HCT116 (cell line): Measurements from ENCODE around the gene OLFML2A. TPM values are rescaled to one million over a fixed set of nuclear protein-coding genes. Genes with fewer than 3 reads are reported as not detected.

Experiments used
- ATAC-seq: fragments of 200-7000 bp; cut with Tn5 transposase; 2 replicates; pipeline ENCODE4 v1.9.1; 2020; ENCODE audit warnings: mild to moderate bottlenecking, moderate library complexity
- BruUV-seq: library from RNA; stranded (reverse); fragments of 400-500 nt; replicated peaks from 2 replicates; lab custom pipeline; 2021; lab: Mats Ljungman, UMichigan
- CTCF ChIA-PET: fragments of 300-600 bp; sonication (Branson Sonifier 250); formaldehyde crosslinking; loops from one replicate; lab custom pipeline; 2021; ENCODE audit warnings: antibody characterized with exemption; lab: Charles Lee
- POLR2A ChIA-PET: fragments of 300-600, 350-600 bp; sonication (Branson Sonifier 250); formaldehyde crosslinking; loops from one replicate; lab custom pipeline; 2021; ENCODE audit warnings: antibody characterized with exemption; lab: Charles Lee
- RAD21 ChIA-PET, 2 experiments: fragments of 300-600 bp; sonication (Branson Sonifier 250); formaldehyde crosslinking; loops; one replicate each; lab custom pipeline; 2023; ENCODE audit warnings: low total read pairs in 2 of 2; ENCODE audit not compliant: uncharacterized antibody in 2 of 2, unreplicated experiment in 2 of 2, low non-redundant PET in 1 of 2; lab: Charles Lee
- DNase-seq: peaks from one replicate; pipeline ENCODE4 v3.0.0-alpha.2; 2010; ENCODE audit warnings: low read depth, low spot score
- H2AFZ ChIP-seq: fragments of 200-600 bp; shearing (Covaris generic), sonication (generic); 2 replicates; pipeline ENCODE4 v1.6.1; 2017; ENCODE audit warnings: low read depth, mixed run types, mixed read lengths, antibody characterized with exemption, low read length; ENCODE audit not compliant: poor library complexity, severe bottlenecking
- H3K27ac ChIP-seq: 2 replicates; pipeline ENCODE4 v1.5.1; 2012; ENCODE audit warnings: low read depth, low read length
- H3K27me3 ChIP-seq: fragments of 200-600 bp; sonication (generic); 2 replicates; pipeline ENCODE4 v1.6.1; 2016; ENCODE audit warnings: mixed run types, low read length, mixed read lengths; ENCODE audit not compliant: insufficient read depth
- H3K36me3 ChIP-seq, 2 experiments: fragments of 200-500 bp in 1 of 2; fragments of 200-600 bp in 1 of 2; sonication (Bioruptor generic) in 1 of 2; sonication (generic) in 1 of 2; 2 replicates each; pipeline versions ENCODE4 v1.5.1 to v1.6.1; 2014 to 2016; ENCODE audit warnings: low read length in 2 of 2, inconsistent platforms in 1 of 2, mixed read lengths in 1 of 2, mixed run types in 1 of 2; ENCODE audit not compliant: insufficient read depth in 2 of 2, control insufficient read depth in 1 of 2
- H3K4me1 ChIP-seq, 2 experiments: fragments of 200-600 bp in 1 of 2; sonication (generic) in 1 of 2; 2 replicates each; pipeline versions ENCODE4 v1.5.1 to v1.6.1; 2012 to 2017; ENCODE audit warnings: low read length in 2 of 2, inconsistent platforms in 1 of 2, mild to moderate bottlenecking in 1 of 2, mixed read lengths in 1 of 2, mixed run types in 1 of 2, moderate library complexity in 1 of 2; ENCODE audit not compliant: insufficient read depth in 2 of 2, control insufficient read depth in 1 of 2
- H3K4me2 ChIP-seq: fragments of 200-600 bp; sonication (generic); 2 replicates; pipeline ENCODE4 v1.6.1; 2017; ENCODE audit warnings: mixed run types, low read length, mixed read lengths
- H3K4me3 ChIP-seq, 2 experiments: fragments of 200-600 bp in 1 of 2; sonication (generic) in 1 of 2; replicated peaks in 1 of 2; 2 replicates each; pipeline ENCODE4 v1.5.1; 2011 to 2016; ENCODE audit warnings: low read length in 2 of 2, control low read depth in 1 of 2, low read depth in 1 of 2, mild to moderate bottlenecking in 1 of 2, mixed read lengths in 1 of 2, mixed run types in 1 of 2
- H3K79me2 ChIP-seq: fragments of 200-600 bp; sonication (generic); 2 replicates; pipeline ENCODE4 v1.6.1; 2017; ENCODE audit warnings: mild to moderate bottlenecking, mixed run types, low read length, moderate library complexity, mixed read lengths; ENCODE audit not compliant: insufficient read depth
- H3K9ac ChIP-seq: fragments of 200-600 bp; sonication (generic); 2 replicates; pipeline ENCODE4 v1.6.1; 2016; ENCODE audit warnings: low read length, mixed read lengths
- H3K9me2 ChIP-seq: fragments of 200-600 bp; sonication (generic), shearing (Covaris generic); 2 replicates; pipeline ENCODE4 v1.6.1; 2017; ENCODE audit warnings: mixed run types, mild to moderate bottlenecking, moderate library complexity; ENCODE audit not compliant: insufficient read depth
- H3K9me3 ChIP-seq, 2 experiments: fragments of 200-500 bp in 1 of 2; fragments of 200-600 bp in 1 of 2; sonication (Bioruptor generic) in 1 of 2; sonication (generic) in 1 of 2; 2 replicates each; pipeline ENCODE4 v1.6.1; 2014 to 2017; ENCODE audit warnings: low read length in 2 of 2, mixed read lengths in 2 of 2, inconsistent platforms in 1 of 2, low read depth in 1 of 2, mild to moderate bottlenecking in 1 of 2, mixed run types in 1 of 2, moderate library complexity in 1 of 2; ENCODE audit not compliant: control insufficient read depth in 1 of 2, insufficient read depth in 1 of 2
- H4K20me1 ChIP-seq: fragments of 200-600 bp; sonication (generic), shearing (Covaris generic); 2 replicates; pipeline ENCODE4 v1.6.1; 2017; ENCODE audit warnings: mixed run types, mild to moderate bottlenecking, moderate library complexity; ENCODE audit not compliant: insufficient read depth
- EGR1 ChIP-seq: IDR thresholded peaks from 2 replicates; pipeline ENCODE4 v1.6.1; 2012; ENCODE audit warnings: low read depth
- ZBTB33 ChIP-seq: IDR thresholded peaks from 2 replicates; pipeline ENCODE4 v1.6.1; 2011; ENCODE audit warnings: mild to moderate bottlenecking, low read length, moderate library complexity; ENCODE audit not compliant: insufficient replicate concordance; ENCODE audit errors: extremely low read depth
- ZFX ChIP-seq: fragments of 450-650 bp; IDR thresholded peaks from 2 replicates; pipeline ENCODE4 v1.6.1; 2017
- intact Hi-C: fragments of 100-400 bp; cut with micrococcal nuclease; formaldehyde crosslinking; loops from 2 replicates; pipeline ENCODE4 v1.10.0; 2022
- total RNA-seq: library from RNA; stranded (reverse); gene quantifications from one replicate; pipeline ENCODE4 v1.2.1, GENCODE V29; 2021; ENCODE audit not compliant: unreplicated experiment
- TF ChIP-seq, protein P1 (sequence below), 3 experiments: fragments of 200-600 bp in 1 of 3; sonication (generic) in 1 of 3; IDR thresholded peaks in 2 of 3; conservative IDR thresholded peaks in 1 of 3; 2 replicates each; pipeline ENCODE4 v1.5.1; 2012 to 2017; ENCODE audit warnings: low read depth in 2 of 3, low read length in 2 of 3, antibody characterized with exemption in 1 of 3, borderline replicate concordance in 1 of 3, control low read depth in 1 of 3, mild to moderate bottlenecking in 1 of 3, mixed read lengths in 1 of 3, mixed run types in 1 of 3, moderate library complexity in 1 of 3; ENCODE audit not compliant: insufficient read depth in 1 of 3

OLFML2A gene
- total RNA-seq, 1 experiment from 2014 or later = 6.3 TPM

DNA sequence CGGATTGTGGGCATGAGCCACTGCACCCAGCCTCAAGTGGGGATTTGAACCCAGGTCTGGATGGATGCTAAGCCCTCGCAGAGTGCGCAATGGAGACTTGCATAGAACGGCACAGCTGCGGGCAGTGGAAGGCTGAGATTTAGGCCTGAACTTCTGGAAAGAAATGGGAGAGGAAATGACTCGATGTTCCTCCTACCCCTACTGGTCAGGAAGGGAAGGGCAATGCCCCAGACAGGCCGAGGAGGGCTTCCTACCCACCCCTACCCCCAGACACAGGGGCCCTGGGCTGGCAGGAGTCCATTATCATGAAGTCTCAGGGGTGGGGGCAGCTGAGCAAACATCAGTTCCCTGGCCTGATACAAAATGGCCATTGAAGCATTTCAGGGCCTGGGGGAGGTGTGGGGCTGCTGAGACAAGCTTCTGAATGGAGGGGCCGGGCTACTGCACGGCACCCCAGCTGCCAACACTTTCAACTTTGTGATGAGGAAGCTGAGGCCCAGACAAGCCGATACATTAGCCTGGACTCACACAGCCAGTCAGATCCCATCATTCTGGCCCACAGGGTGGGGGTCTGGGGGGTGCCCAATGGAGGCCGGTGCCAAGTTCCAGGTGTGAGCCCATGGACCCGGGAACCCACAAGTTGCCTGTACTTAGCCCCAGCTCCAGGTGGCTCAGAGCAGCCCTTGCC, 62.8 kb downstream of the OLFML2A start:
- DNase-seq = peak; percentile 33
- no peak overlapping the region for H3K4me3 ChIP-seq
- intact Hi-C loops = no loop called here
- POLR2A ChIA-PET = interaction anchor here (1.1 to 1.3 kb wide), 3 partner anchors 10 to 402 kb away, joined by 3 to 4 read pairs (median 3); partner anchors contain the start of genes HSPA5 and WDR38
- no peak for TF ChIP-seq EGR1
- TF ChIP-seq, protein P1, sequence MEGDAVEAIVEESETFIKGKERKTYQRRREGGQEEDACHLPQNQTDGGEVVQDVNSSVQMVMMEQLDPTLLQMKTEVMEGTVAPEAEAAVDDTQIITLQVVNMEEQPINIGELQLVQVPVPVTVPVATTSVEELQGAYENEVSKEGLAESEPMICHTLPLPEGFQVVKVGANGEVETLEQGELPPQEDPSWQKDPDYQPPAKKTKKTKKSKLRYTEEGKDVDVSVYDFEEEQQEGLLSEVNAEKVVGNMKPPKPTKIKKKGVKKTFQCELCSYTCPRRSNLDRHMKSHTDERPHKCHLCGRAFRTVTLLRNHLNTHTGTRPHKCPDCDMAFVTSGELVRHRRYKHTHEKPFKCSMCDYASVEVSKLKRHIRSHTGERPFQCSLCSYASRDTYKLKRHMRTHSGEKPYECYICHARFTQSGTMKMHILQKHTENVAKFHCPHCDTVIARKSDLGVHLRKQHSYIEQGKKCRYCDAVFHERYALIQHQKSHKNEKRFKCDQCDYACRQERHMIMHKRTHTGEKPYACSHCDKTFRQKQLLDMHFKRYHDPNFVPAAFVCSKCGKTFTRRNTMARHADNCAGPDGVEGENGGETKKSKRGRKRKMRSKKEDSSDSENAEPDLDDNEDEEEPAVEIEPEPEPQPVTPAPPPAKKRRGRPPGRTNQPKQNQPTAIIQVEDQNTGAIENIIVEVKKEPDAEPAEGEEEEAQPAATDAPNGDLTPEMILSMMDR (IDR thresholded peaks at IDR 0.05 in 2 of 3, conservative IDR thresholded peaks at IDR 0.05 in 1 of 3; ENCODE audit: borderline replicate concordance in 1 of 3, insufficient read depth in 1 of 3, low read depth in 2 of 3, low read length in 2 of 3) = peak in 2 of 3 experiments; percentile 66 to 81; a peak in 4 of 6 replicates
- TF ChIP-seq, all 23 proteins: peak for 1
- ChIA-PET RAD21 (interaction anchor here (1.8 to 1.9 kb wide), 2 partner anchors 13 kb away, joined by 4 to 9 read pairs; partner anchors contain the start of gene WDR38 (in 1 of the 2)), CTCF (interaction anchor here (0.6 to 5.1 kb wide), 23 partner anchors 8 to 304 kb away, joined by 3 to 87 read pairs (median 6); partner anchors contain the start of genes ARPC5L, NR6A1, RPL35 and WDR38)
- Histone ChIP-seq H3K27ac (no peak overlapping the region), H2AFZ (peak overlapping the region; percentile 42), H3K9ac (no peak overlapping the region), H3K4me2 (peak overlapping the region; percentile 17; the same call in 1 of the 2 replicates), H4K20me1 (no peaks in the 10 kb centered on the region), H3K4me1 (peaks cover 26 to 48% of the 10 kb centered on the region in 2 experiments), H3K9me3 (no peaks in the 10 kb centered on the region), H3K36me3 (no peaks in the 10 kb centered on the region), H3K27me3 (no peaks in the 10 kb centered on the region), H3K9me2 (no peaks in the 10 kb centered on the region), H3K79me2 (no peaks in the 10 kb centered on the region)
- ATAC-seq = peak; percentile 65
- BruUV-seq = no TSS peak

- RAD21 ChIA-PET = interaction anchor here (1.8 to 1.9 kb wide), 2 partner anchors 12 kb away, joined by 4 to 9 read pairs; partner anchors contain the start of gene WDR38 (in 1 of the 2)
- Histone ChIP-seq H2AFZ (peak overlapping the region; percentile 12), H3K9me2 (no peaks in the 10 kb centered on the region), H3K36me3 (no peaks in the 10 kb centered on the region), H3K9ac (no peak overlapping the region), H4K20me1 (no peaks in the 10 kb centered on the region), H3K9me3 (no peaks in the 10 kb centered on the region), H3K27me3 (no peaks in the 10 kb centered on the region), H3K4me3 (no peak overlapping the region), H3K4me1 (peaks cover 20 to 42% of the 10 kb centered on the region in 2 experiments), H3K79me2 (no peaks in the 10 kb centered on the region), H3K27ac (no peak overlapping the region), H3K4me2 (peak overlapping the region; percentile 34)
- no TSS peak for BruUV-seq
- peak; percentile 36 for DNase-seq
- peak; percentile 69 for ATAC-seq
- intact Hi-C loops = no loop called here
- TF ChIP-seq, protein P1 (IDR thresholded peaks at IDR 0.05 in 2 of 3, conservative IDR thresholded peaks at IDR 0.05 in 1 of 3; ENCODE audit: borderline replicate concordance in 1 of 3, insufficient read depth in 1 of 3, low read depth in 2 of 3, low read length in 2 of 3) = peak in 2 of 3 experiments; percentile 70 to 79; a peak in 4 of 6 replicates
- TF ChIP-seq ZBTB33 (no peak), ZFX (no peak)
- POLR2A ChIA-PET = interaction anchor here (1.1 to 1.3 kb wide), 3 partner anchors 11 to 401 kb away, joined by 3 to 4 read pairs (median 3); partner anchors contain the start of genes HSPA5 and WDR38
- CTCF ChIA-PET = interaction anchor here (0.8 to 5.1 kb wide), 22 partner anchors 8 to 223 kb away, joined by 3 to 87 read pairs (median 6); partner anchors contain the start of genes ARPC5L, NR6A1, RPL35 and WDR38
Measured at GRCh38 chr9:124840300-124840833, 63.4 kb downstream of the OLFML2A start.
